ENCODE data around the gene MYO1F. TPM values are rescaled to one million over a fixed set of nuclear protein-coding genes. Genes with fewer than 3 reads are reported as not detected.

The MYO1F gene
- total RNA-seq, 1 donor from 2014 or later, result 7.4 TPM

DNA sequence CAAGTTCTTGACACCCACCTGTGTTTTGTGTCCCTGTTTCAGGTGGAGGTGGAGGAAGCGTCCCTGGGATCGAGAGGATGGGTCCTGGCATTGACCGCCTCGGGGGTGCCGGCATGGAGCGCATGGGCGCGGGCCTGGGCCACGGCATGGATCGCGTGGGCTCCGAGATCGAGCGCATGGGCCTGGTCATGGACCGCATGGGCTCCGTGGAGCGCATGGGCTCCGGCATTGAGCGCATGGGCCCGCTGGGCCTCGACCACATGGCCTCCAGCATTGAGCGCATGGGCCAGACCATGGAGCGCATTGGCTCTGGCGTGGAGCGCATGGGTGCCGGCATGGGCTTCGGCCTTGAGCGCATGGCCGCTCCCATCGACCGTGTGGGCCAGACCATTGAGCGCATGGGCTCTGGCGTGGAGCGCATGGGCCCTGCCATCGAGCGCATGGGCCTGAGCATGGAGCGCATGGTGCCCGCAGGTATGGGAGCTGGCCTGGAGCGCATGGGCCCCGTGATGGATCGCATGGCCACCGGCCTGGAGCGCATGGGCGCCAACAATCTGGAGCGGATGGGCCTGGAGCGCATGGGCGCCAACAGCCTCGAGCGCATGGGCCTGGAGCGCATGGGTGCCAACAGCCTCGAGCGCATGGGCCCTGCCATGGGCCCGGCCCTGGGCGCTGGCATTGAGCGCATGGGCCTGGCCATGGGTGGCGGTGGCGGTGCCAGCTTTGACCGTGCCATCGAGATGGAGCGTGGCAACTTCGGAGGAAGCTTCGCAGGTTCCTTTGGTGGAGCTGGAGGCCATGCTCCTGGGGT lies 91.5 kb downstream of the MYO1F start:
- no peak overlapping the region for H3K27ac ChIP-seq (replicated peaks)
- no peaks in the 10 kb centered on the region for H3K27me3 ChIP-seq (ENCODE audit: low read depth)
- H3K4me3 ChIP-seq, result no peak overlapping the region
- H3K4me1 ChIP-seq, result peaks cover 32% of the 10 kb centered on the region
- no peaks in the 10 kb centered on the region for H3K9me3 ChIP-seq (replicated peaks)
- TF ChIP-seq, protein P1, sequence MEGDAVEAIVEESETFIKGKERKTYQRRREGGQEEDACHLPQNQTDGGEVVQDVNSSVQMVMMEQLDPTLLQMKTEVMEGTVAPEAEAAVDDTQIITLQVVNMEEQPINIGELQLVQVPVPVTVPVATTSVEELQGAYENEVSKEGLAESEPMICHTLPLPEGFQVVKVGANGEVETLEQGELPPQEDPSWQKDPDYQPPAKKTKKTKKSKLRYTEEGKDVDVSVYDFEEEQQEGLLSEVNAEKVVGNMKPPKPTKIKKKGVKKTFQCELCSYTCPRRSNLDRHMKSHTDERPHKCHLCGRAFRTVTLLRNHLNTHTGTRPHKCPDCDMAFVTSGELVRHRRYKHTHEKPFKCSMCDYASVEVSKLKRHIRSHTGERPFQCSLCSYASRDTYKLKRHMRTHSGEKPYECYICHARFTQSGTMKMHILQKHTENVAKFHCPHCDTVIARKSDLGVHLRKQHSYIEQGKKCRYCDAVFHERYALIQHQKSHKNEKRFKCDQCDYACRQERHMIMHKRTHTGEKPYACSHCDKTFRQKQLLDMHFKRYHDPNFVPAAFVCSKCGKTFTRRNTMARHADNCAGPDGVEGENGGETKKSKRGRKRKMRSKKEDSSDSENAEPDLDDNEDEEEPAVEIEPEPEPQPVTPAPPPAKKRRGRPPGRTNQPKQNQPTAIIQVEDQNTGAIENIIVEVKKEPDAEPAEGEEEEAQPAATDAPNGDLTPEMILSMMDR (IDR thresholded peaks at IDR 0.05; ENCODE audit: borderline replicate concordance), result no peak
- H3K36me3 ChIP-seq, result peaks cover 71% of the 10 kb centered on the region
- DNase-seq, result no peak
- intact Hi-C loops (cut with micrococcal nuclease), result no loop called here

DNA sequence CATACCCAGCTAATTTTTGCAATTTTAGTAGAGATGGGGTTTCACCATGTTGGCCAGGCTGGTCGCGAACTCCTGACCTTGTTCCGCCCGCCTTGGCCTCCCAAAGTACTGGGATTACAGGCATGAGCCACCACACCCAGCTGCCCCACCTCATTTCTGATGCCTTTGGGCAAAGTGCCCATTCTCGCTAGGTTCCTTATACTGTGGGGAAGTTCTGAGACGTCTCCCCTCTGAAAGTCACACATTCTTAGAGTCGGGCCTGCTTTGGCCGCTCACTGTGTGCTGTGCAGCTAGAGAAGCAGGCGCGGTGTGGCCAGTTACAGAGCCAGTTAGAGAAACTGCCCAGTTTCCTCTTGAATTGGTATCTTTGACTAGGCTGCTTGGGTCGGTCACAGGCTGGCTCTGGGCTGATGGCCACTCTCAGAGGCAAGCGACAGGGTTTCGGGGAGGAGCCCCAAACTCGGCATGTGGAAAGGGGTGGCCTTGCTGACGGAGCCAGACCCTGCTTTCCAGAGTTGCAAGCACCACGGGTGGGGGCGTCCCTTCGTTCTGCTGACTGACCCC lies 92.8 kb downstream of the MYO1F start:
- Histone ChIP-seq H3K27ac (replicated peaks) (no peak overlapping the region), H3K4me1 (peaks cover 40% of the 10 kb centered on the region), H3K4me3 (no peak overlapping the region), H3K27me3 (ENCODE audit: low read depth) (no peaks in the 10 kb centered on the region), H3K36me3 (peaks cover 72% of the 10 kb centered on the region), H3K9me3 (replicated peaks) (no peaks in the 10 kb centered on the region)
- intact Hi-C loops (cut with micrococcal nuclease), result no loop called here
- DNase-seq, result peak; percentile 46
- TF ChIP-seq, protein P1 (IDR thresholded peaks at IDR 0.05; ENCODE audit: borderline replicate concordance), result no peak

DNA sequence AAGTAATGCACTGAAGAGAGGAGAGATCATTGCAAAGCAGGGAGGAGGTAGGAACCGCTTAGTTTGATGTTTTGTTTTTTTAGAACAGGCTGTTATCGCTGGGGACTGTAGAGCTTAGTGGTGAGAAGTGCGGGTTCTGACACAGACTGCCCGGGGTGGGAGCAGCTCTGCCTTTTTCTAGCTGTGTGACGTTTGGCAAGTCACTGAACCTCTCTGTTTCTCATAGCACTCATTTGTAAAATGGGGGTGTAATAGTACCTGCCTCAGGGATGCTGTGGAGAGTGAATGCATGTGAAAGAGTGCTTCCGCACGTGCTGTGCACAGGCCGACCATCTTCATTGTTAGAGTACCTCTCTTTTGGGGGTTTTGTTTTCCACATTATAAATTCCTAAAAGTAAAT lies 94.1 kb downstream of the MYO1F start:
- H3K27me3 ChIP-seq (ENCODE audit: low read depth), result no peaks in the 10 kb centered on the region
- no peak for DNase-seq
- intact Hi-C loops (cut with micrococcal nuclease), result no loop called here

DNA sequence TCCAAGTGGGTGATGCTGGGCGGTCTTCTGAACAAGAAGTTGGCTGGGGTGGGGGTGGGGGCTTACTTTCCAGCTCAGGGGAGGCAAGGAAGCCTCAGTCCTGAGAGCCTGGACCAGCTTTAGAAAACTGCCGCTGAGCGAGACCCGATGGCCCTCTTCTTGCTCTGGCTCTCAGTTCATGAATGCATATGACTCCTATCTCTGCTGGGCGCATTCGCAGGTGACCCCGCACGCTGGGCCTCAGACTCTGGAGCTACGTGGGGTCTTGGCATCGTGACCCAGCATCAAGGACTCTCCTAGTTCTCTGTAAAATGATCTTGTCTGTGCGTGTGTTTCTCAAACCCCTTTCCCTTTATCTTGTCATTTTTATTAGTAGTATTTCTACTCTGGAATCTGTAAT lies 94.5 kb downstream of the MYO1F start:
- intact Hi-C loops (cut with micrococcal nuclease), result no loop called here
- Histone ChIP-seq H3K27me3 (ENCODE audit: low read depth) (no peaks in the 10 kb centered on the region), H3K4me3 (no peak overlapping the region), H3K36me3 (peaks cover 65% of the 10 kb centered on the region), H3K9me3 (replicated peaks) (no peaks in the 10 kb centered on the region), H3K27ac (replicated peaks) (no peak overlapping the region), H3K4me1 (peaks cover 57% of the 10 kb centered on the region)
- TF ChIP-seq, protein P1 (IDR thresholded peaks at IDR 0.05; ENCODE audit: borderline replicate concordance), result no peak
- no peak for DNase-seq

More for the DNA sequence above, 94.1 kb downstream of the MYO1F start:
- peaks cover 53% of the 10 kb centered on the region for H3K4me1 ChIP-seq
- H3K36me3 ChIP-seq, result peaks cover 65% of the 10 kb centered on the region
- TF ChIP-seq, protein P1 (IDR thresholded peaks at IDR 0.05; ENCODE audit: borderline replicate concordance), result no peak
- H3K4me3 ChIP-seq, result no peak overlapping the region
- H3K9me3 ChIP-seq (replicated peaks), result no peaks in the 10 kb centered on the region
- H3K27ac ChIP-seq (replicated peaks), result no peak overlapping the region

DNA sequence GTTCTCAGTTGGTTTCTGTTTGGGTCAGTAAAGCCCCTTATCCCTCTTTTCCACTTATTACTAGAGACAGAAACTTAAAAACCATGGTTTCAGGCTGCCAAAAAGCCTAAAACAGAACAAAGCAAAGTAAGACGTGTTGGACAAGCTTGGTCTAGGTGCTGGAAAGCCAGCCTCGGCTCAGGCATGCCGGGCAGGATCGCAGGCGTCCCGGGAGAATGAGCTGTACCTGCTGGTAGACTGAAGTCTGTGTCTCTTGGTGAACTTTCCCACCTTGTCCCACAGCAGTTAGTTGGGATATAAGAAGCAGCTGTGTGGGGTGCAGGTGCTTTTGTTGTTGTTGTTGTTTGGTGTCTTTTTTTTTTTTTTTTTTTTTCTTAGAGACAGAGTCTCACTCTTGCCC lies 95.6 kb downstream of the MYO1F start:
- intact Hi-C loops (cut with micrococcal nuclease), result no loop called here
- no peak for DNase-seq
- peaks cover 65% of the 10 kb centered on the region for H3K36me3 ChIP-seq

More for the DNA sequence above, 95.6 kb downstream of the MYO1F start:
- Histone ChIP-seq H3K4me3 (no peak overlapping the region), H3K9me3 (replicated peaks) (no peaks in the 10 kb centered on the region), H3K4me1 (peaks cover 67% of the 10 kb centered on the region), H3K27ac (replicated peaks) (no peak overlapping the region), H3K27me3 (ENCODE audit: low read depth) (no peaks in the 10 kb centered on the region)
- TF ChIP-seq, protein P1 (IDR thresholded peaks at IDR 0.05; ENCODE audit: borderline replicate concordance), result no peak

Data from left ventricle myocardium inferior (tissue), 1 donor.